OCI-LY1 (cell line): ENCODE measurements around the gene TMEM72.

Source experiments
- EZH2 ChIP-seq: fragments of 200-600 bp; sonication (generic), shearing (Covaris generic); IDR thresholded peaks from 2 replicates; pipeline ENCODE4 v1.8.0; 2017; ENCODE audit warnings: borderline replicate concordance, mixed run types, mild to moderate bottlenecking, antibody characterized with exemption, low read length, moderate library complexity, mixed read lengths
- TF ChIP-seq, protein P1 (sequence below): fragments of 200-600 bp; sonication (generic), shearing (Covaris generic); IDR thresholded peaks from 2 replicates; pipeline ENCODE4 v1.5.1; 2017; ENCODE audit warnings: mild to moderate bottlenecking, antibody characterized with exemption, low read length, moderate library complexity, mixed read lengths

DNA sequence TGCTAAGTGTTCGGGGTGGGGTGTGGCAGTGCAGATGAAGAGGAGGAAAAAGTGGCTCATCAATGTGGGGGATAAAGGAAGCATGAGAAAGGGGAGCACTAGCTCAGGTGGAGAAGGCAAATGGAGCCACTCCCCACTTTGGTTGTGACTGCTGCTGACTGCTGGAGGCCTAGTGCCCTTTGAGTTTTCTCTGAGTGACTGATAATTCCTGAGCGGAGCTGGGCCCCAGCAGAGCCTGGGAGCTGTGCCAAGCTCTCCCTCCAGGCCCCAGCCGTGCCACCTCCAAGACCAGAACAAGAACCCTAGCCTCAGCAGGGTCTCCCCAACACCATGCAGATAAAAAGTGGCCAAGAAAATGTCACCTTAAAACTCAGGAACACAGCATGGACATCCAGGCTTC is 38.8 kb downstream of the TMEM72 start:
- TF ChIP-seq, protein P1, sequence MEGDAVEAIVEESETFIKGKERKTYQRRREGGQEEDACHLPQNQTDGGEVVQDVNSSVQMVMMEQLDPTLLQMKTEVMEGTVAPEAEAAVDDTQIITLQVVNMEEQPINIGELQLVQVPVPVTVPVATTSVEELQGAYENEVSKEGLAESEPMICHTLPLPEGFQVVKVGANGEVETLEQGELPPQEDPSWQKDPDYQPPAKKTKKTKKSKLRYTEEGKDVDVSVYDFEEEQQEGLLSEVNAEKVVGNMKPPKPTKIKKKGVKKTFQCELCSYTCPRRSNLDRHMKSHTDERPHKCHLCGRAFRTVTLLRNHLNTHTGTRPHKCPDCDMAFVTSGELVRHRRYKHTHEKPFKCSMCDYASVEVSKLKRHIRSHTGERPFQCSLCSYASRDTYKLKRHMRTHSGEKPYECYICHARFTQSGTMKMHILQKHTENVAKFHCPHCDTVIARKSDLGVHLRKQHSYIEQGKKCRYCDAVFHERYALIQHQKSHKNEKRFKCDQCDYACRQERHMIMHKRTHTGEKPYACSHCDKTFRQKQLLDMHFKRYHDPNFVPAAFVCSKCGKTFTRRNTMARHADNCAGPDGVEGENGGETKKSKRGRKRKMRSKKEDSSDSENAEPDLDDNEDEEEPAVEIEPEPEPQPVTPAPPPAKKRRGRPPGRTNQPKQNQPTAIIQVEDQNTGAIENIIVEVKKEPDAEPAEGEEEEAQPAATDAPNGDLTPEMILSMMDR: no peak
- TF ChIP-seq EZH2: no peak
